H1 (cell line): Measurements from ENCODE around the gene ARHGAP26. TPM values are rescaled to one million over a fixed set of nuclear protein-coding genes. Genes with fewer than 3 reads are reported as not detected.

Experiments used
- CTCF ChIA-PET: fragments of 300-600 bp; sonication (Branson Sonifier 250); formaldehyde crosslinking; loops from one replicate; lab custom pipeline; 2021; ENCODE audit not compliant: partially characterized antibody; lab: Charles Lee
- POLR2A ChIA-PET: fragments of 300-600 bp; sonication (Branson Sonifier 250); formaldehyde crosslinking; loops from one replicate; lab custom pipeline; 2021; ENCODE audit warnings: inconsistent platforms; ENCODE audit not compliant: partially characterized antibody; lab: Charles Lee
- DNase-seq, 2 experiments: peaks; one replicate each; pipeline versions ENCODE4 v3.0.0 to v3.0.0-alpha.2; 2010 to 2022; ENCODE audit warnings: low spot score in 2 of 2, low read depth in 1 of 2, mixed read lengths in 1 of 2
- FAIRE-seq: peaks from 2 replicates; lab custom pipeline; 2011; peaks lifted over from hg19 to GRCh38; lab: Jason Lieb, UNC
- H2AFZ ChIP-seq: 2 replicates; pipeline ENCODE4 v1.8.1; 2012; ENCODE audit warnings: low read length, inconsistent platforms
- H2AK5ac ChIP-seq: 2 replicates; pipeline ENCODE4 v1.6.1; 2013; ENCODE audit warnings: low read depth, low read length
- H2BK120ac ChIP-seq: replicated peaks from 2 replicates; pipeline ENCODE3; 2013; ENCODE audit warnings: low read depth, low read length, inconsistent platforms
- H2BK12ac ChIP-seq: 2 replicates; pipeline ENCODE4 v1.6.1; 2013; ENCODE audit warnings: low read depth, low read length
- H2BK15ac ChIP-seq: 2 replicates; pipeline ENCODE4 v1.6.1; 2013; ENCODE audit warnings: low read length
- H2BK20ac ChIP-seq: 2 replicates; pipeline ENCODE4 v1.6.1; 2013; ENCODE audit warnings: low read length
- H2BK5ac ChIP-seq: 2 replicates; pipeline ENCODE4 v1.6.1; 2013; ENCODE audit warnings: low read depth, low read length
- H3K14ac ChIP-seq: 2 replicates; pipeline ENCODE4 v1.6.1; 2013; ENCODE audit warnings: inconsistent platforms; ENCODE audit not compliant: insufficient read length
- H3K18ac ChIP-seq: 2 replicates; pipeline ENCODE4 v1.6.1; 2013; ENCODE audit warnings: low read length; ENCODE audit errors: extremely low read depth
- H3K23ac ChIP-seq: 2 replicates; pipeline ENCODE4 v1.6.1; 2013; ENCODE audit warnings: inconsistent platforms; ENCODE audit not compliant: insufficient read length
- H3K23me2 ChIP-seq: 2 replicates; pipeline ENCODE4 v1.6.1; 2013; ENCODE audit warnings: low read depth, low read length
- H3K27ac ChIP-seq: 2 replicates; pipeline ENCODE4 v1.6.1; 2011; ENCODE audit warnings: low read depth, low read length, inconsistent platforms
- H3K27me3 ChIP-seq, 4 experiments: replicated peaks in 1 of 4; 1 replicate in 1 of 4; 2 replicates in 3 of 4; pipeline versions ENCODE4 v1.6.1 to v1.8.1; 2011 to 2013; ENCODE audit warnings: low read length in 3 of 4, mild to moderate bottlenecking in 3 of 4, inconsistent platforms in 2 of 4, mixed read lengths in 2 of 4, moderate library complexity in 1 of 4; ENCODE audit not compliant: control insufficient read depth in 3 of 4, insufficient read depth in 3 of 4; ENCODE audit errors: extremely low read depth in 1 of 4
- H3K36me3 ChIP-seq, 4 experiments: 2 replicates each; pipeline versions ENCODE4 v1.6.1 to v1.8.1; 2011 to 2013; ENCODE audit warnings: mild to moderate bottlenecking in 4 of 4, low read length in 3 of 4, moderate library complexity in 2 of 4, control low read depth in 1 of 4, inconsistent platforms in 1 of 4; ENCODE audit not compliant: insufficient read depth in 4 of 4, control insufficient read depth in 2 of 4
- H3K4ac ChIP-seq: replicated peaks from 2 replicates; pipeline ENCODE3; 2013; ENCODE audit warnings: low read length, low read depth, mixed read lengths, inconsistent platforms; ENCODE audit not compliant: insufficient read length
- H3K4me1 ChIP-seq, 4 experiments: replicated peaks in 1 of 4; 1 replicate in 1 of 4; 2 replicates in 3 of 4; pipeline versions ENCODE4 v1.6.1 to v1.8.1; 2011 to 2013; ENCODE audit warnings: low read length in 3 of 4, inconsistent platforms in 2 of 4, mixed read lengths in 1 of 4; ENCODE audit not compliant: insufficient read depth in 4 of 4, control insufficient read depth in 3 of 4
- H3K4me2 ChIP-seq, 2 experiments: 2 replicates each; pipeline versions ENCODE4 v1.6.1 to v1.8.1; 2011 to 2013; ENCODE audit warnings: low read depth in 2 of 2, low read length in 2 of 2, control low read depth in 1 of 2, inconsistent platforms in 1 of 2, mild to moderate bottlenecking in 1 of 2; ENCODE audit not compliant: insufficient read depth in 1 of 2
- H3K4me3 ChIP-seq, 4 experiments: fragments of 200-600, 300-600 bp in 1 of 4; sonication (generic), shearing (Covaris generic), sonication (Bioruptor Twin) in 1 of 4; 2 replicates each; pipeline versions ENCODE4 v1.5.1 to v1.8.1; 2011 to 2016; ENCODE audit warnings: low read length in 4 of 4, low read depth in 3 of 4, control low read depth in 2 of 4, inconsistent platforms in 2 of 4, mild to moderate bottlenecking in 2 of 4, mixed read lengths in 1 of 4, moderate library complexity in 1 of 4; ENCODE audit not compliant: insufficient read depth in 2 of 4; ENCODE audit errors: extremely low read depth in 1 of 4
- H3K56ac ChIP-seq: replicated peaks from 2 replicates; pipeline ENCODE3; 2013; ENCODE audit warnings: low read depth, mild to moderate bottlenecking, mixed read lengths, low read length, inconsistent platforms; ENCODE audit not compliant: insufficient read length
- H3K79me1 ChIP-seq: 2 replicates; pipeline ENCODE4 v1.6.1; 2013; ENCODE audit warnings: low read depth, low read length, control low read depth
- H3K79me2 ChIP-seq, 2 experiments: 2 replicates each; pipeline versions ENCODE4 v1.6.1 to v1.8.1; 2012 to 2013; ENCODE audit warnings: low read length in 2 of 2, mild to moderate bottlenecking in 2 of 2, inconsistent platforms in 1 of 2; ENCODE audit not compliant: insufficient read depth in 2 of 2, control insufficient read depth in 1 of 2
- H3K9ac ChIP-seq, 4 experiments: replicated peaks in 1 of 4; 1 replicate in 1 of 4; 2 replicates in 3 of 4; pipeline versions ENCODE4 v1.6.1 to v1.8.1; 2011 to 2013; ENCODE audit warnings: low read depth in 3 of 4, low read length in 3 of 4, control low read depth in 2 of 4, mild to moderate bottlenecking in 2 of 4, moderate library complexity in 2 of 4, inconsistent platforms in 1 of 4; ENCODE audit errors: extremely low read depth in 1 of 4
- H3K9me3 ChIP-seq, 2 experiments: 2 replicates each; pipeline versions ENCODE4 v1.6.1 to v1.8.1; 2012 to 2013; ENCODE audit warnings: mild to moderate bottlenecking in 2 of 2, moderate library complexity in 2 of 2, control low read depth in 1 of 2, inconsistent platforms in 1 of 2, low read depth in 1 of 2, low read length in 1 of 2, mixed read lengths in 1 of 2; ENCODE audit not compliant: insufficient read depth in 2 of 2
- H4K20me1 ChIP-seq, 2 experiments: replicated peaks in 1 of 2; 2 replicates each; pipeline versions ENCODE3 to v1.8.1; 2011 to 2013; ENCODE audit warnings: inconsistent platforms in 2 of 2, low read length in 2 of 2, mild to moderate bottlenecking in 1 of 2; ENCODE audit not compliant: insufficient read depth in 2 of 2, control insufficient read depth in 1 of 2
- H4K5ac ChIP-seq: 2 replicates; pipeline ENCODE4 v1.6.1; 2013; ENCODE audit warnings: low read length, low read depth, mixed read lengths, inconsistent platforms; ENCODE audit not compliant: insufficient read length
- H4K8ac ChIP-seq: 2 replicates; pipeline ENCODE4 v1.8.0; 2013; ENCODE audit warnings: mild to moderate bottlenecking, moderate library complexity, low read length, inconsistent platforms; ENCODE audit not compliant: insufficient read depth; ENCODE audit errors: extremely low read depth
- H4K91ac ChIP-seq: replicated peaks from 2 replicates; pipeline ENCODE3; 2013; ENCODE audit warnings: low read length, mixed read lengths, inconsistent platforms; ENCODE audit not compliant: insufficient read length
- BCL11A ChIP-seq, 2 experiments: IDR thresholded peaks; one replicate each; pipeline ENCODE4 v1.6.1; 2011; ENCODE audit warnings: low read depth in 2 of 2, low read length in 2 of 2, mild to moderate bottlenecking in 2 of 2
- CHD1 ChIP-seq: IDR thresholded peaks from 2 replicates; pipeline ENCODE4 v1.6.1; 2012; ENCODE audit warnings: low read depth, low read length, improper control_type of control experiment
- CREB1 ChIP-seq: IDR thresholded peaks from 2 replicates; pipeline ENCODE4 v1.6.1; 2012; ENCODE audit warnings: inconsistent platforms
- HDAC6 ChIP-seq: IDR thresholded peaks from one replicate; pipeline ENCODE4 v1.7.1; 2012; ENCODE audit warnings: low read depth, mild to moderate bottlenecking, inconsistent platforms, low read length, moderate library complexity
- JUN ChIP-seq: IDR thresholded peaks from 2 replicates; pipeline ENCODE4 v1.6.1; 2011; ENCODE audit warnings: low read depth, mild to moderate bottlenecking, improper control_type of control experiment, low read length
- KDM4A ChIP-seq: IDR thresholded peaks from one replicate; pipeline ENCODE4 v1.7.1; 2012; ENCODE audit warnings: low read depth, mild to moderate bottlenecking, moderate library complexity, low read length, inconsistent platforms; ENCODE audit not compliant: severe bottlenecking
- RAD21 ChIP-seq, 2 experiments: IDR thresholded peaks in 1 of 2; conservative IDR thresholded peaks in 1 of 2; 2 replicates each; pipeline ENCODE4 v1.6.1; 2011; ENCODE audit warnings: low read depth in 2 of 2, low read length in 2 of 2, improper control_type of control experiment in 1 of 2, inconsistent platforms in 1 of 2, mild to moderate bottlenecking in 1 of 2, moderate library complexity in 1 of 2
- RBBP5 ChIP-seq: IDR thresholded peaks from 2 replicates; pipeline ENCODE4 v1.7.1; 2012; ENCODE audit warnings: low read depth, mild to moderate bottlenecking, inconsistent platforms, low read length, moderate library complexity, borderline replicate concordance
- RFX5 ChIP-seq: IDR thresholded peaks from 2 replicates; pipeline ENCODE4 v1.6.1; 2011; ENCODE audit warnings: low read depth, low read length, improper control_type of control experiment, borderline replicate concordance
- RXRA ChIP-seq: IDR thresholded peaks from 2 replicates; pipeline ENCODE4 v1.6.1; 2011; ENCODE audit warnings: low read depth, mild to moderate bottlenecking, low read length, moderate library complexity; ENCODE audit not compliant: insufficient read depth
- SIRT6 ChIP-seq: IDR thresholded peaks from one replicate; pipeline ENCODE4 v1.7.1; 2012; ENCODE audit warnings: low read length, inconsistent platforms
- TCF12 ChIP-seq: IDR thresholded peaks from 2 replicates; pipeline ENCODE4 v1.6.1; 2011; ENCODE audit warnings: low read depth, mild to moderate bottlenecking, low read length
- WGBS, 2 experiments: shearing (Covaris generic) in 1 of 2; methylation state at CpG; one replicate each; pipeline versions ENCODE4 v1.1.6 to v1.1.7; 2013 to 2015; ENCODE audit warnings: low lambda C conversion rate in 2 of 2, mixed read lengths in 2 of 2, inconsistent platforms in 1 of 2, low coverage in 1 of 2, missing lambda C conversion rate in 1 of 2; ENCODE audit not compliant: insufficient replicate concordance in 2 of 2, insufficient coverage in 1 of 2, insufficient read length in 1 of 2; ENCODE audit errors: extremely low coverage in 1 of 2, missing lambda C conversion rate in 1 of 2; 5-methylcytosine and 5-hydroxymethylcytosine counted together
- polyA plus RNA-seq, 7 experiments: library from polyadenylated mRNA; depleted of rRNA in 3 of 7; stranded (reverse) in 5 of 7; unstranded in 2 of 7; fragments of >200 nt in 5 of 7; fragments of 200-250 nt in 2 of 7; gene quantifications; 1 replicate in 5 of 7; 2 replicates in 1 of 7; 4 replicates in 1 of 7; pipeline versions ENCODE4 v1.2.1 to v1.2.3, GENCODE V29; 2011 to 2013; ENCODE audit warnings: missing spikeins in 2 of 7, mixed read lengths in 2 of 7
- total RNA-seq: library from RNA; stranded (reverse); fragmentation: NEBNext Ultra II Directional; extraction: Animal tissue kit (Norgen Biotek cat#: 25700); gene quantifications from 2 replicates; pipeline ENCODE4 v1.2.1, GENCODE V29; 2021
- TF ChIP-seq, protein P1 (sequence below): IDR thresholded peaks from 2 replicates; pipeline ENCODE4 v1.6.1; 2012; ENCODE audit warnings: inconsistent platforms

The ARHGAP26 gene
- total and polyA plus RNA-seq, 2 of the 8 experiments (the other 6 are each of a cell fraction or from before 2014, with no cell fraction given) = 7.1 to 24.8 TPM

DNA sequence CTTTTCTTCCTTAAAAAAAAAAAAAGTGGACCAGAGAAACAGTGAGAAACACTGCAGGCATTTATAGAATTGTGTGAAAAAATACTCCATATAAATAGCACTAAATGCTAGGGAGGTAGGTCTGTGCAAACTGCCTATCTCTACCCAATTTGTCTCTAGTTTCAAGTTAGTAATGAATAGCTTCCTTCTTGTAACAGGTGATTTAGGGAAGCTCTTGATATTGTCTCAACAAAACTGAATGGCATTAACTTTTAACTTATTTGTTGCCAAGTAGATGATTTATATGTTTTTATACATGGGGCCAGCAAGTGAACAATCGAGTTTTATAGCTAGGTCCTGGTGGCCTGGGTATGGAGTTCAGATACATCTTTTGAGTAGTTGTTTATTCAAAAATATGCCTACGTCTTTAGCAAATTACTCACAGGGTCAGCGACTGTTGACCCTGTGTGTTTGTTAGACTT lies 349.7 kb downstream of the ARHGAP26 start:
- no peak overlapping the region for H2BK20ac ChIP-seq
- no peaks in the 10 kb centered on the region for H4K20me1 ChIP-seq
- no peak overlapping the region for H4K5ac ChIP-seq
- H3K14ac ChIP-seq = no peak overlapping the region
- H3K4me1 ChIP-seq = peaks cover 5 to 11% (median 11%) of the 10 kb centered on the region in 4 experiments; a peak in 6 of 7 replicates
- POLR2A ChIA-PET = no interaction called here
- no peak overlapping the region for H3K9ac ChIP-seq
- H2AK5ac ChIP-seq = no peak overlapping the region
- no peak overlapping the region for H4K8ac ChIP-seq
- no peak overlapping the region for H2BK5ac ChIP-seq
- no peak overlapping the region for H4K91ac ChIP-seq
- WGBS, 2 experiments = 84% methylated on average over 3 of the region's 3 CpGs; no CpG with 5 or more reads in 1 of the 2 experiments
- H3K27ac ChIP-seq = no peak overlapping the region
- H2BK15ac ChIP-seq = no peak overlapping the region
- no peaks in the 10 kb centered on the region for H3K23me2 ChIP-seq
- peaks cover 0 to 15% (median 4%) of the 10 kb centered on the region in 4 experiments; a peak in 2 of 8 replicates for H3K36me3 ChIP-seq
- H3K18ac ChIP-seq = no peak overlapping the region
- H3K4me3 ChIP-seq = no peak overlapping the region
- no peak overlapping the region for H2BK12ac ChIP-seq
- no peaks in the 10 kb centered on the region for H3K79me1 ChIP-seq
- no peaks in the 10 kb centered on the region for H3K79me2 ChIP-seq
- H3K27me3 ChIP-seq = no peaks in the 10 kb centered on the region
- no peak overlapping the region for H3K23ac ChIP-seq
- no peak overlapping the region for H2BK120ac ChIP-seq
- FAIRE-seq (no peak), DNase-seq (no peak)
- no peak overlapping the region for H2AFZ ChIP-seq
- no peak overlapping the region for H3K56ac ChIP-seq
- CTCF ChIA-PET = interaction anchor here (0.7 to 2.3 kb wide), 2 partner anchors 10 to 58 kb away, joined by 4 to 8 read pairs; no protein-coding TSS in a partner anchor
- no peak overlapping the region for H3K4me2 ChIP-seq
- H3K4ac ChIP-seq = no peak overlapping the region
- H3K9me3 ChIP-seq = peaks cover 3 to 6% of the 10 kb centered on the region in 2 experiments; a peak in 3 of 4 replicates
- TF ChIP-seq CREB1 (no peak), CHD1 (no peak), HDAC6 (no peak), RXRA (no peak), BCL11A (IDR thresholded peaks at IDR 0.05; ENCODE audit: low read depth in 2 of 2, low read length in 2 of 2) (no peak), RBBP5 (no peak), JUN (no peak), SIRT6 (no peak), KDM4A (no peak), RAD21 (IDR thresholded peaks at IDR 0.05 in 1 of 2, conservative IDR thresholded peaks at IDR 0.05 in 1 of 2; ENCODE audit: low read depth in 2 of 2, low read length in 2 of 2) (no peak), TCF12 (no peak), RFX5 (no peak)
- TF ChIP-seq, protein P1, sequence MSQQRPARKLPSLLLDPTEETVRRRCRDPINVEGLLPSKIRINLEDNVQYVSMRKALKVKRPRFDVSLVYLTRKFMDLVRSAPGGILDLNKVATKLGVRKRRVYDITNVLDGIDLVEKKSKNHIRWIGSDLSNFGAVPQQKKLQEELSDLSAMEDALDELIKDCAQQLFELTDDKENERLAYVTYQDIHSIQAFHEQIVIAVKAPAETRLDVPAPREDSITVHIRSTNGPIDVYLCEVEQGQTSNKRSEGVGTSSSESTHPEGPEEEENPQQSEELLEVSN = no peak
